Cerebellar cortex (tissue), 1 donor: ENCODE results near the gene FOXR1.

Experiments
- DNase-seq: peaks from one replicate; pipeline ENCODE4 v3.0.0-alpha.2; 2015; ENCODE audit warnings: low spot score

The FOXR1 gene

GRCh38 chr11:119026970-119027369, 55.4 kb downstream of the FOXR1 start:
- no peak for DNase-seq

- no peak for DNase-seq
These were observed 56.2 kb downstream of the FOXR1 start for GRCh38 chr11:119027561-119028345.

GRCh38 chr11:119028346-119029068, 56.9 kb downstream of the FOXR1 start:
- DNase-seq: no peak

- no peak for DNase-seq
These were observed 57.4 kb downstream of the FOXR1 start for GRCh38 chr11:119029069-119029339.

GRCh38 chr11:119029340-119030028, 57.9 kb downstream of the FOXR1 start:
- DNase-seq: peak; percentile 38

- DNase-seq: no peak
These were observed 58.4 kb downstream of the FOXR1 start for GRCh38 chr11:119030029-119030328.

- peak; percentile 98 for DNase-seq
These were observed 58.9 kb downstream of the FOXR1 start, which contains the start of gene SLC37A4 for GRCh38 chr11:119030329-119031047. Gene SLC37A4 (minus strand): TSS chr11:119030877.
